ENCODE results near the gene ELMOD3.

- TF ChIP-seq, protein P1, sequence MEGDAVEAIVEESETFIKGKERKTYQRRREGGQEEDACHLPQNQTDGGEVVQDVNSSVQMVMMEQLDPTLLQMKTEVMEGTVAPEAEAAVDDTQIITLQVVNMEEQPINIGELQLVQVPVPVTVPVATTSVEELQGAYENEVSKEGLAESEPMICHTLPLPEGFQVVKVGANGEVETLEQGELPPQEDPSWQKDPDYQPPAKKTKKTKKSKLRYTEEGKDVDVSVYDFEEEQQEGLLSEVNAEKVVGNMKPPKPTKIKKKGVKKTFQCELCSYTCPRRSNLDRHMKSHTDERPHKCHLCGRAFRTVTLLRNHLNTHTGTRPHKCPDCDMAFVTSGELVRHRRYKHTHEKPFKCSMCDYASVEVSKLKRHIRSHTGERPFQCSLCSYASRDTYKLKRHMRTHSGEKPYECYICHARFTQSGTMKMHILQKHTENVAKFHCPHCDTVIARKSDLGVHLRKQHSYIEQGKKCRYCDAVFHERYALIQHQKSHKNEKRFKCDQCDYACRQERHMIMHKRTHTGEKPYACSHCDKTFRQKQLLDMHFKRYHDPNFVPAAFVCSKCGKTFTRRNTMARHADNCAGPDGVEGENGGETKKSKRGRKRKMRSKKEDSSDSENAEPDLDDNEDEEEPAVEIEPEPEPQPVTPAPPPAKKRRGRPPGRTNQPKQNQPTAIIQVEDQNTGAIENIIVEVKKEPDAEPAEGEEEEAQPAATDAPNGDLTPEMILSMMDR (IDR thresholded peaks at IDR 0.05; ENCODE audit: poor library complexity, severe bottlenecking): no peak
- no peak for TF ChIP-seq TAF1 (IDR thresholded peaks at IDR 0.05; ENCODE audit: low read depth)
- no peak for TF ChIP-seq EZH2 (IDR thresholded peaks at IDR 0.05; ENCODE audit: borderline replicate concordance, insufficient read depth, low read length, poor library complexity, severe bottlenecking)
- TF ChIP-seq POLR2AphosphoS5 (IDR thresholded peaks at IDR 0.05): no peak
- no peak for TF ChIP-seq EP300 (conservative IDR thresholded peaks at IDR 0.05; ENCODE audit: poor library complexity, severe bottlenecking)
- TF ChIP-seq RAD21 (conservative IDR thresholded peaks at IDR 0.05): no peak
- no peak for TF ChIP-seq SMC3 (conservative IDR thresholded peaks at IDR 0.05; ENCODE audit: poor library complexity)
- TF ChIP-seq, protein P2, sequence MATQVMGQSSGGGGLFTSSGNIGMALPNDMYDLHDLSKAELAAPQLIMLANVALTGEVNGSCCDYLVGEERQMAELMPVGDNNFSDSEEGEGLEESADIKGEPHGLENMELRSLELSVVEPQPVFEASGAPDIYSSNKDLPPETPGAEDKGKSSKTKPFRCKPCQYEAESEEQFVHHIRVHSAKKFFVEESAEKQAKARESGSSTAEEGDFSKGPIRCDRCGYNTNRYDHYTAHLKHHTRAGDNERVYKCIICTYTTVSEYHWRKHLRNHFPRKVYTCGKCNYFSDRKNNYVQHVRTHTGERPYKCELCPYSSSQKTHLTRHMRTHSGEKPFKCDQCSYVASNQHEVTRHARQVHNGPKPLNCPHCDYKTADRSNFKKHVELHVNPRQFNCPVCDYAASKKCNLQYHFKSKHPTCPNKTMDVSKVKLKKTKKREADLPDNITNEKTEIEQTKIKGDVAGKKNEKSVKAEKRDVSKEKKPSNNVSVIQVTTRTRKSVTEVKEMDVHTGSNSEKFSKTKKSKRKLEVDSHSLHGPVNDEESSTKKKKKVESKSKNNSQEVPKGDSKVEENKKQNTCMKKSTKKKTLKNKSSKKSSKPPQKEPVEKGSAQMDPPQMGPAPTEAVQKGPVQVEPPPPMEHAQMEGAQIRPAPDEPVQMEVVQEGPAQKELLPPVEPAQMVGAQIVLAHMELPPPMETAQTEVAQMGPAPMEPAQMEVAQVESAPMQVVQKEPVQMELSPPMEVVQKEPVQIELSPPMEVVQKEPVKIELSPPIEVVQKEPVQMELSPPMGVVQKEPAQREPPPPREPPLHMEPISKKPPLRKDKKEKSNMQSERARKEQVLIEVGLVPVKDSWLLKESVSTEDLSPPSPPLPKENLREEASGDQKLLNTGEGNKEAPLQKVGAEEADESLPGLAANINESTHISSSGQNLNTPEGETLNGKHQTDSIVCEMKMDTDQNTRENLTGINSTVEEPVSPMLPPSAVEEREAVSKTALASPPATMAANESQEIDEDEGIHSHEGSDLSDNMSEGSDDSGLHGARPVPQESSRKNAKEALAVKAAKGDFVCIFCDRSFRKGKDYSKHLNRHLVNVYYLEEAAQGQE (IDR thresholded peaks at IDR 0.05; ENCODE audit: borderline replicate concordance): no peak
- no peak for TF ChIP-seq MXI1 (conservative IDR thresholded peaks at IDR 0.05; ENCODE audit: poor library complexity, severe bottlenecking)
Measured at GRCh38 chr2:85357736-85358135, 3.2 kb downstream of the ELMOD3 start.

Data from neural cell (in vitro differentiated cells).